K562 (cell line): ENCODE measurements around the gene NUMB. TPM values are rescaled to one million over a fixed set of nuclear protein-coding genes. Genes with fewer than 3 reads are reported as not detected.

Experiments
- ATAC-seq: fragments of 200-7000 bp; cut with Tn5 transposase; 3 replicates; pipeline ENCODE4 v1.9.1; 2020; ENCODE audit warnings: moderate library complexity
- BruUV-seq: library from RNA; stranded (reverse); fragments of 400-500 nt; replicated peaks from 2 replicates; lab custom pipeline; 2021; lab: Mats Ljungman, UMichigan
- CTCF ChIA-PET: fragments of 300-600 bp; formaldehyde crosslinking; extraction: SDS; loops from one replicate; lab custom pipeline; 2021; ENCODE audit warnings: low intra/inter-chr PET ratio; lab: Yijun Ruan, JAX
- POLR2A ChIA-PET: fragments of 300-600, 350-650 bp; sonication (Branson Sonifier 250); formaldehyde crosslinking; extraction: SDS; loops from one replicate; lab custom pipeline; 2021; ENCODE audit warnings: antibody characterized with exemption, inconsistent platforms; lab: Yijun Ruan, JAX
- DNase-seq, 4 experiments: peaks; one replicate each; pipeline versions ENCODE4 v3.0.0 to v3.0.0-alpha.2; 2011 to 2018; ENCODE audit warnings: low spot score in 3 of 4, mixed read lengths in 3 of 4; ENCODE audit errors: extremely low read depth in 1 of 4
- FAIRE-seq: peaks from 2 replicates; lab custom pipeline; 2011; peaks lifted over from hg19 to GRCh38; lab: Jason Lieb, UNC
- H2AFZ ChIP-seq: 2 replicates; pipeline ENCODE4 v1.6.0; 2011; ENCODE audit warnings: low read depth, low read length, control low read depth, inconsistent platforms
- H3K27ac ChIP-seq: fragments of 200-600 bp; 3 replicates; pipeline ENCODE4 v1.8.0; 2011; ENCODE audit warnings: low read depth, mild to moderate bottlenecking, control low read depth, inconsistent platforms, low read length, moderate library complexity, mixed read lengths; ENCODE audit errors: extremely low read depth
- H3K27me3 ChIP-seq, 2 experiments: fragments of 300-600 bp in 1 of 2; 2 replicates in 1 of 2; 3 replicates in 1 of 2; pipeline versions ENCODE4 v1.6.0 to v1.8.0; 2011; ENCODE audit warnings: inconsistent platforms in 2 of 2, low read length in 2 of 2, mild to moderate bottlenecking in 1 of 2, mixed read lengths in 1 of 2, moderate library complexity in 1 of 2; ENCODE audit not compliant: control insufficient read depth in 2 of 2, insufficient read depth in 2 of 2
- H3K36me3 ChIP-seq: fragments of 300-600 bp; 3 replicates; pipeline ENCODE4 v1.8.0; 2011; ENCODE audit warnings: mild to moderate bottlenecking, low read length, inconsistent platforms; ENCODE audit not compliant: control insufficient read depth, insufficient read depth
- H3K4me1 ChIP-seq, 2 experiments: fragments of 200-600 bp in 1 of 2; replicated peaks in 1 of 2; 2 replicates in 1 of 2; 3 replicates in 1 of 2; pipeline versions ENCODE4 v1.5.1 to v1.8.0; 2011; ENCODE audit warnings: inconsistent platforms in 2 of 2, low read length in 2 of 2, mild to moderate bottlenecking in 1 of 2, mixed read lengths in 1 of 2, moderate library complexity in 1 of 2; ENCODE audit not compliant: control insufficient read depth in 2 of 2, insufficient read depth in 2 of 2
- H3K4me2 ChIP-seq: 2 replicates; pipeline ENCODE4 v1.6.1; 2011; ENCODE audit warnings: low read length, control low read depth, inconsistent platforms, mixed read lengths; ENCODE audit not compliant: insufficient read depth
- H3K4me3 ChIP-seq: fragments of 200-600 bp; sonication (generic), shearing (Covaris generic); 2 replicates; pipeline ENCODE4 v1.5.1; 2016; ENCODE audit warnings: control low read depth, inconsistent platforms
- H3K79me2 ChIP-seq: fragments of 200-600 bp; 3 replicates; pipeline ENCODE4 v1.8.0; 2011; ENCODE audit warnings: low read length, inconsistent platforms; ENCODE audit not compliant: control insufficient read depth, insufficient read depth
- H3K9ac ChIP-seq, 2 experiments: 2 replicates each; pipeline versions ENCODE4 v1.6.0 to v1.6.1; 2011; ENCODE audit warnings: low read depth in 2 of 2, low read length in 2 of 2, control low read depth in 1 of 2, inconsistent platforms in 1 of 2, mild to moderate bottlenecking in 1 of 2, mixed read lengths in 1 of 2; ENCODE audit not compliant: insufficient read depth in 1 of 2
- H3K9me1 ChIP-seq: one replicate; pipeline ENCODE4 v1.6.0; 2011; ENCODE audit warnings: inconsistent platforms, mild to moderate bottlenecking, low read length, moderate library complexity; ENCODE audit not compliant: control insufficient read depth, insufficient read depth
- H3K9me3 ChIP-seq: replicated peaks from 2 replicates; pipeline ENCODE4 v1.5.1; 2011; ENCODE audit warnings: low read depth, low read length, inconsistent platforms; ENCODE audit not compliant: control insufficient read depth, insufficient read depth
- H4K20me1 ChIP-seq: replicated peaks from 2 replicates; pipeline ENCODE4 v1.6.1; 2011; ENCODE audit warnings: low read length, inconsistent platforms, mixed read lengths; ENCODE audit not compliant: control insufficient read depth, insufficient read depth
- CBX2 ChIP-seq: fragments of 200-600 bp; sonication (generic); IDR thresholded peaks from one replicate; pipeline ENCODE4 v1.6.1; 2012; ENCODE audit warnings: mild to moderate bottlenecking, low read length, inconsistent platforms; ENCODE audit not compliant: insufficient read depth, poor library complexity, severe bottlenecking
- JUNB ChIP-seq: fragments of 450-650 bp; formaldehyde crosslinking; conservative IDR thresholded peaks from 2 replicates; pipeline ENCODE4 v1.4.0; 2020; ENCODE audit warnings: mild to moderate bottlenecking
- MYBL2 ChIP-seq, 2 experiments: fragments of 450-650 bp in 1 of 2; sonication (generic) in 1 of 2; formaldehyde crosslinking in 1 of 2; IDR thresholded peaks; 2 replicates each; pipeline versions ENCODE4 v1.6.1 to v1.8.1; 2017 to 2022; ENCODE audit warnings: borderline replicate concordance in 1 of 2, inconsistent platforms in 1 of 2, low read depth in 1 of 2, mild to moderate bottlenecking in 1 of 2, missing genetic modification reagents in 1 of 2, moderate library complexity in 1 of 2
- RFX1 ChIP-seq: fragments of 450-650 bp; IDR thresholded peaks from 2 replicates; pipeline ENCODE4 v1.6.1; 2016; ENCODE audit warnings: mild to moderate bottlenecking, moderate library complexity
- SAFB ChIP-seq: fragments of 200-400 bp; formaldehyde crosslinking; IDR thresholded peaks from 2 replicates; pipeline ENCODE4 v1.6.1; 2017; ENCODE audit warnings: low read depth, low read length, borderline replicate concordance
- ZFP91 ChIP-seq: sonication (generic); formaldehyde crosslinking; IDR thresholded peaks from 2 replicates; pipeline ENCODE4 v1.8.0; 2022; ENCODE audit warnings: mild to moderate bottlenecking, missing genetic modification reagents
- WGBS: fragments of 100-300 bp; shearing (Covaris generic); methylation state at CpG from one replicate; pipeline ENCODE4 v1.1.6; 2016; ENCODE audit warnings: low coverage, mixed read lengths; ENCODE audit not compliant: insufficient coverage; ENCODE audit errors: missing lambda C conversion rate; 5-methylcytosine and 5-hydroxymethylcytosine counted together
- in situ Hi-C: fragments of 300-500 bp; cut with MboI; formaldehyde crosslinking; loops from 4 replicates; pipeline ENCODE4 v1.15.0; 2018; ENCODE audit warnings: inconsistent platforms, mixed read lengths
- intact Hi-C: fragments of 100-400 bp; cut with micrococcal nuclease; formaldehyde crosslinking; loops from 2 replicates; pipeline ENCODE4 v1.14.2; 2022
- polyA plus RNA-seq, 8 experiments: library from polyadenylated mRNA; depleted of rRNA in 4 of 8; stranded (reverse) in 5 of 8; unstranded in 3 of 8; fragments of >200 nt; fragmentation: Nextera tagmentation in 2 of 8; fragmentation: Illumina TruSeq in 1 of 8; extraction: Ambion mirVana in 2 of 8; extraction: Trizol in 1 of 8; gene quantifications; 2 replicates each; pipeline versions ENCODE4 v1.2.1 to v1.2.3, GENCODE V29; 2011 to 2014; ENCODE audit warnings: inconsistent platforms in 1 of 8, missing spikeins in 1 of 8
- total RNA-seq, 7 experiments: library from RNA; depleted of rRNA in 6 of 7; stranded (reverse); fragments of >200 nt in 6 of 7; fragmentation: Illumina TruSeq in 2 of 7; extraction: Trizol in 2 of 7; gene quantifications; 2 replicates each; pipeline versions ENCODE4 v1.2.1 to v1.2.3, GENCODE V29; 2011 to 2021; ENCODE audit warnings: low replicate concordance in 1 of 7
- TF ChIP-seq, protein P1 (sequence below): IDR thresholded peaks from 2 replicates; pipeline ENCODE4 v1.6.1; 2016; ENCODE audit warnings: missing genetic modification characterization, missing compliant biosample characterization
- TF ChIP-seq, protein P2 (sequence below): fragments of 250-450 bp; sonication (Bioruptor Pico); IDR thresholded peaks from 2 replicates; pipeline ENCODE4 v1.4.0; 2020

Gene NUMB
- total and polyA plus RNA-seq, 9 of the 15 experiments (the other 6 are each of a cell fraction or from before 2014, with no cell fraction given): 13.5 to 54.0 (median 32.3) TPM

GRCh38 chr14:73272393-73272792, 186.0 kb downstream of the NUMB start:
- ATAC-seq (no peak), DNase-seq (no peak), FAIRE-seq (no peak)
- CTCF ChIA-PET: no interaction called here
- H3K4me2 ChIP-seq: no peak overlapping the region
- no peak overlapping the region for H2AFZ ChIP-seq
- H4K20me1 ChIP-seq: no peaks in the 10 kb centered on the region
- no peaks in the 10 kb centered on the region for H3K4me1 ChIP-seq
- peaks cover 27% of the 10 kb centered on the region; the same call in 2 of the 3 replicates for H3K36me3 ChIP-seq
- peak overlapping the region in 1 of 2 experiments; percentile 48; a peak in 1 of 4 replicates for H3K9ac ChIP-seq
- POLR2A ChIA-PET: interaction anchor here (0.8 to 1.7 kb wide), 6 partner anchors 11 to 253 kb away, joined by 3 to 6 read pairs (median 4); no protein-coding TSS in a partner anchor
- H3K27me3 ChIP-seq: no peaks in the 10 kb centered on the region
- no peaks in the 10 kb centered on the region for H3K9me1 ChIP-seq
- no peak overlapping the region for H3K4me3 ChIP-seq
- H3K9me3 ChIP-seq: no peaks in the 10 kb centered on the region
- WGBS: 85% methylated on average over 6 of the region's 6 CpGs
- no TSS peak for BruUV-seq
- intact Hi-C loops (no loop called here), in situ Hi-C loops (no loop called here)
- TF ChIP-seq, protein P1, sequence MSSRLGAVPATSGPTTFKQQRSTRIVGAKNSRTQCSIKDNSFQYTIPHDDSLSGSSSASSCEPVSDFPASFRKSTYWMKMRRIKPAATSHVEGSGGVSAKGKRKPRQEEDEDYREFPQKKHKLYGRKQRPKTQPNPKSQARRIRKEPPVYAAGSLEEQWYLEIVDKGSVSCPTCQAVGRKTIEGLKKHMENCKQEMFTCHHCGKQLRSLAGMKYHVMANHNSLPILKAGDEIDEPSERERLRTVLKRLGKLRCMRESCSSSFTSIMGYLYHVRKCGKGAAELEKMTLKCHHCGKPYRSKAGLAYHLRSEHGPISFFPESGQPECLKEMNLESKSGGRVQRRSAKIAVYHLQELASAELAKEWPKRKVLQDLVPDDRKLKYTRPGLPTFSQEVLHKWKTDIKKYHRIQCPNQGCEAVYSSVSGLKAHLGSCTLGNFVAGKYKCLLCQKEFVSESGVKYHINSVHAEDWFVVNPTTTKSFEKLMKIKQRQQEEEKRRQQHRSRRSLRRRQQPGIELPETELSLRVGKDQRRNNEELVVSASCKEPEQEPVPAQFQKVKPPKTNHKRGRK (tag): no peak
- TF ChIP-seq JUNB (CRISPR knock-in tag) (no peak), MYBL2 (IDR thresholded peaks at IDR 0.05; ENCODE audit: low read depth) (no peak), MYBL2 (CRISPR knock-in tag; IDR thresholded peaks at IDR 0.05; ENCODE audit: borderline replicate concordance) (no peak), SAFB (no peak), CBX2 (no peak), ZFP91 (no peak), RFX1 (no peak)
- TF ChIP-seq, protein P2, sequence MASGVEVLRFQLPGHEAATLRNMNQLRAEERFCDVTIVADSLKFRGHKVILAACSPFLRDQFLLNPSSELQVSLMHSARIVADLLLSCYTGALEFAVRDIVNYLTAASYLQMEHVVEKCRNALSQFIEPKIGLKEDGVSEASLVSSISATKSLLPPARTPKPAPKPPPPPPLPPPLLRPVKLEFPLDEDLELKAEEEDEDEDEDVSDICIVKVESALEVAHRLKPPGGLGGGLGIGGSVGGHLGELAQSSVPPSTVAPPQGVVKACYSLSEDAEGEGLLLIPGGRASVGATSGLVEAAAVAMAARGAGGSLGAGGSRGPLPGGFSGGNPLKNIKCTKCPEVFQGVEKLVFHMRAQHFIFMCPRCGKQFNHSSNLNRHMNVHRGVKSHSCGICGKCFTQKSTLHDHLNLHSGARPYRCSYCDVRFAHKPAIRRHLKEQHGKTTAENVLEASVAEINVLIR (CRISPR knock-in tag): no peak
- no peak overlapping the region for H3K27ac ChIP-seq
- no peaks in the 10 kb centered on the region for H3K79me2 ChIP-seq
